Activated effector memory CD4-positive, alpha-beta T cell treated with anti-CD3 and anti-CD28 coated beads, Interleukin-2, amount 50 U/mL, for 16 hours (primary cell): ENCODE results near the gene HK3.

Experiments
- DNase-seq: peaks from one replicate; pipeline ENCODE4 v3.0.0-alpha.2; 2020

The HK3 gene

DNA sequence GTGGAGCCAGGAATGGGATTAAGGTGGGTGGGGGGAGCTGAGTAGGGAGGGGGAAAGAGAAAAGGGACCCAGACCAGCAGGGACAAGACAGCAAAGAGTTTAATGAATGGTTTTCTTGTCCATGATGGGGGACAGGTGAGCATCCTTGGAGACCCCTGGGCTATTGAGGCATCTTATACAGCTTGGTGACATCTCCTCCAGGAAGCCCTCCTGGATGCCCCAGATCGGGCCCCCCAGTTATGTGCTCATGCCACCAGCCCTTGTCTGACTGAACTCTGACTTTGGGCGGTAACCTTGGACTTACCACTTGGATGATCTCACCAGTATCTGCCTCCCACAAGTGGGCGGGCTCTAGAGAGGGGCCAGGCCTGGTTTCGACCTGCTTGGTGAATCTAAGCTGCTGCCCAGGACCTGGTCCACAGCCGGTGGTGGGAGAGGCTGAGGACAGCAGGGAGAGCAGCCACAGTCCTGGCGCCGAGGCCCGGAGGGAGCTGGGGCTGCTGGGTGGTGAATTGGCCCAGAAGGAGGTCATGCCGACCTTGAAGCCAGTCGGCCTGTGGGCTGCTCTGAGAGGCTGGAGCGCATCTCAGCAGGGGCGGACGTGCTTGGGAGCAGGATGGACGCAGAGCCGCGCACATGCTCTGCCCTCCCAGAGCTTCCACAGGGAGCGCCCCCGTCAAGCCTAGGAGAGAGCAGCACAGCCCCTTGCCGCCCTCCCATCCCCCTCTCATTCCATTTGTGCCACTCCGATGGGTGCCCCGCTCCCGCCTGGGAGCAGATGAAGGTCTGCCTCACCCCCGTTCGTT is 52.6 kb downstream of the HK3 start:
- no peak for DNase-seq

DNA sequence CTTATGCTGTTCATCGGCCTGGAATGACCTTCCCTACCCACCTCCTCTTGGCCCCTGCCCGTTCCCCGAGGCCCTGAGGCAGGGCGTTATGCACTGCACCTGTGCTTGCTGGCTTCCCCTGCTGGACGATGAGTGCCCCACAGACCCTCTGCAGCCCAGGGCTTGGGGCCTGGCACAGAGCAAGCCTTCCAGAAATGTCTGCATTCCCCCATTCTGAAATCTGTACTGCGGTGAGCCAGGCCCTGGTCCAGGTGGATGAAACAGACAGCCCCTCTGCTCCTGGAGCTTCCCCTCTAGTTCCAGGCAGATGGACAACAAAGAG is 53.8 kb downstream of the HK3 start:
- no peak for DNase-seq

DNA sequence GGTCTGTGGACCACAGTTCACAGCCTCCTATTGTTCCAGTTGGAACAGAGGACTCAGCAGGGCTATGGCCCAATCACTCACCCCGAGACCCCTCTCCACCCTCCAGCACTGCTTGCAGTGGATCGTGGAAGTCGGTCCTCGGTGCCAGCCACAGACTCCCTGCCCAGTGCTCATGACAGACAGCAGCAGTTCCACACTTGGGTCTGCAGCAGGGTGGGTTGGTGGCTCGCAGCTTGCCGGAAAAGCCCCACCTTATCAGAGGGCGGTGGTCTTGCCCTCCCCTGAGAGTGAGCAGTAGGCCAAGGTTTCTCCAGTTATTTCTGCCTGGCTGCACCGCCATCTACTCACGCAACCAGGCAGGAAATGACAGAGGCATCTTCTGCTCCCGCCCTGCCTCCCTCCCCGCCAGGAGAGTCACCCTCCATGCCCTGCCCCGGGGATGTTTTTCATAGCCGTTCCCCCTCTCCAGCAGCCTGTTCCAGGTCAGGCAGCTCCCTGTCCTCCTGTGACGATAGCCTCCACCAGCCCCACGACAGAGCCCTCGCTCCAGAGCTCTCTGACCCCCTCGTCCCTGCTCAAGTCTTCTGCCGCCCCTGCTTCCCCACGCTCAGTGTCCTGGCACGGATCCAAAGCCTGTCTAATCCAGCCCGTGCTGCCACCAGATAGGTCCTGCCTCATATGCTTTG is 54.3 kb downstream of the HK3 start:
- no peak for DNase-seq

DNA sequence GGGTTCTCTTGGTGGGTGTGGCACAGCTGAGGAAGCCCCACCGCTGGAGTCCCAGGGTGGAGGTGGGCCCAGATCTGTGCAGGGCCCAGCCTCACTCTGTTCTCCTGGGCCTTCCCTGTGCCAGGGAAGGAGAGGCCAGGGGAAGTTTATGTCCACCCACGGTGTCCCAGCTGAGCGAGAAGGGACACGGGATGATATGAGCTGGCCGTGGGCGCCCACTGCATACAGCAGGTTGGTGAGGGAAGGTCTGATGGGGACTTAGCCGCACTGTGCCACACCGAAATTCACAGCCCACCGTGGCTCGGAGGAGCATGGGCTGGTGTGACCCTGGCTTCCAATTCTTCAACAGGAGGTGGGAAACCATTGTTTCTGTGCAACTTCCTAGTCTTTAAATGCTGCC is 54.9 kb downstream of the HK3 start:
- no peak for DNase-seq

DNA sequence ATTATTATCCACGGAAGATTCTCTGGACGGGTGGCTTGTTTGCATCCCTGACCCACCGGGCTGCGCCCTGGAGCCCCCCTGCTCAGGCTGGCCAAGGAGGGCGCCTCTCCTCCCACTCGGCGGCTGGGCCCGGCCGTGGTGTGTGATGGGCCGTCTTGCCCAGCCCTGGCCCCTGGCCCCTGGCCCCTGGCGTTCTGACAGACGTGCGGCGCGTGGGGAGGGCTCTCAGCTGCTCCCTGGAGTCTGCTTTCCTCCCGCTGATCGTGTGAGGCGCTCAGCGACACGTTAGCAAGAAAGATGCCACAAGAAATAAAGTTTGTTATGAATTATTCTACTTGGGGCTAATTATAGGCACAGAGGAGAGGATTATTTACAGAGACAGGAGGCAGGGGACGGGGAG is 55.5 kb downstream of the HK3 start:
- no peak for DNase-seq

DNA sequence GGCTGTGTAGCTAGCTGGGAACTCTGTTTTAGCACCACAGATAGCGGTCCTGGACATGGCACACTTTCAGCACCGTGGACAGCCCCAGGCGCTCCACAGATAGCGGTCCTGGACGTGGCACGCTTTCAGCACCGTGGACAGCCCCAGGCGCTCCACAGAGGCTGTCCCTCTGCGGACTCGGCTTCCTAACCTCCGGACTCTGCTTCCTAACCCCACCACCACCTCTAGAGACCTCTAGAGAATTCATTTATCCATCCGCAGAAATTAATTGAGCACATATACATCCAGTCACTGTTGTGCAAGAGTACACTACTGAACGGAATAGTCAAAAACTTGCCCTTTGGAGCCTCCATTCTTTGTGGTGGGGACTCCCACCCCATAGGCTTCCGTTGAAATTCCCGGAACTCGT is 61.4 kb downstream of the HK3 start:
- peak; percentile 85 for DNase-seq

DNA sequence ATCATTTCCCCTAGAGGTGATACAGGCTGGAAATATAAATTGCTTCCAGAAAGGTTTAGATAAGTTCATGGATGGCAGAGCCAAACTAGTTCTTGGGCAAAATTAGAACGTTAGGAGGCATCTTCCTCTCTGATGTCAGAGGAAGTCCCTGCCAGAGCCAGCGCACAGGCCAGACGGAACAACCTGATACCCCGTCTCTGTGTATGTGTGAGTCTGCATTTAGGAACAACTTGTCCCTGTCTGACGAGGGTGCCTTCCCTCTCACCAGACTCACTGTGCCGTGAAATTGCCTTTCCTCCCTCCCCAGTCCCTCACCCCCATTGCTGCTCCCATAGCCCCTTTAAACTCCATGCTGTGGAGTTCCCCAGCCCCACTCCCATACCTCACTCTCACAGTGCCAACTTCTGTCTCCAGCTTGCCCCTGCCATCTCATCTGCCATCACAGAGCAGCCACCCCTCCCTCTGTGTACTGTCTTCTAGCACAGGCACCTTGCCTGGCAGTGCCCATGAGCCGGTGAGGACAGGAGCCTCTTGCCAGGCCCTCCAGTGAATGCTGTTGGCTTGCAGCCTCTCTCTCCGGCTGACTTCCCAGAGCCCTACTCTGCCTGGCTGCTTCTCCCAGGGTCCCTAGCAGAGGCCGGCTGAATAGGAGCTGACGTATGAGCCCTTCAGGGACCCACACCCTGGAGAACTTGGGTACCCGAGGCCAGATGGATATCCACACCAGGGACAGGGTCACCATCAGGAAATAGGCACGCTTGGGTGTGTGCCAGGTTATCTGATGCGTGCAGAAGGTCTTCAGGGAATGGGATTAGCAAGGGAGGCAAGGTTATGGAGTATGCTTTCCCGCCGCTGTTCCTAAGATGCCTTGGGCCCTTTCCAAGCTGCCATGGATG is 62.1 kb downstream of the HK3 start:
- no peak for DNase-seq

DNA sequence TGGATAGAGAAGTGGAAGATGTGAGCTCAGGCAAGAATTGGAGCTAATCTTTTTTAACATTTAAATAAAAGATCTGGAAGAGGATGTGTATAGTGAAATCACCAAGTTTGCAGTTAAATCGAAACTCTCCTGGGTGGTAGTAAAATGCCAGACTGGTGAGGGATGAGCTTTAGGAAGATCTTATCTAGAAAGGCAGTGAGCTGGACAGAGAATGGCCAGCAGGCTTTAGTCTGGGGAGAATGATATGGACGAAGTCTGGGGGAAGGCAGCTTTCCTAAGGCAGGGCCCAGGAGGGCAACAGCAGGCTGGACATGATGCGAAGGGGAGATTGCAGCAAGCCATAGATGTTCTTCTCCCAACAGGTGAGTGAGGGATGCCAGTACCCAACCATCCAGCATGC is 63.2 kb downstream of the HK3 start:
- DNase-seq: no peak

DNA sequence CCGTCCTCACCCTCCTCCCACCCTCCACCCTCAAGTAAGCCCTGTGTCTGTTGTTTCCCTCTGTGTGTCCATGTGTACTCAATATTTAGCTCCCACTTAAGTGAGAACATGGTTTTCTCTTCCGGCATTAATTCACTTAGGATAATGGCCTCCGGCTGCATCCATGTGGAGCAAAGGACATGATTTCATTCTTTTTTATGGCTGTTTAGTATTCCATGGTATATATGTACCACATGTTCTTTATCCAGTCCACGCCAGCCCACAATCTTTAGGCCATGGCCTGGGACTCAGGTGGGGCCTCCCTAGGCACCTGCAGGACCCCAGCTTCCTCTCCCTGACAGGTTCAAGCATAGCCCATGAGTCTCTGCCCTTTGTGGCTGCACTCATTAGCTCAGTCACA is 65.9 kb downstream of the HK3 start:
- DNase-seq: no peak

DNA sequence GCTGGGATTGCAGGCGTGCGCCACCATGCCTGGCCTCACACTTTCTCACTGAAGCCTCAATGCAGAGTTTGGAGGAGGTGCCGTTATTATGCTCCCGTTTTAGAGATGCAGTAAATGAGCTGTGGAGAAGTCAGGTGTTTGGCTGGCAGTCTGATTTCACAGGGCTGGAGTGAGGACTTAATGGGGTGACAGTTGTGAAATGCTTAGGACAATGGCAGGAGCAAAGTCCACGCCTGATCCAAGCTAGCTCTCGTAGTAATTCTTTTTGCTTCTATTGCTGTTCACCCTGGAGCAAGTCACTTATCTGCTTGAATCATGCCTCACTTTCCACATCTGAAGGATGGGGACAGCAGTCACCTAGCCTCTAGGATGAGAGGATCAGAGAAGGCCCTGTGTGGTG is 67.0 kb downstream of the HK3 start:
- no peak for DNase-seq

DNA sequence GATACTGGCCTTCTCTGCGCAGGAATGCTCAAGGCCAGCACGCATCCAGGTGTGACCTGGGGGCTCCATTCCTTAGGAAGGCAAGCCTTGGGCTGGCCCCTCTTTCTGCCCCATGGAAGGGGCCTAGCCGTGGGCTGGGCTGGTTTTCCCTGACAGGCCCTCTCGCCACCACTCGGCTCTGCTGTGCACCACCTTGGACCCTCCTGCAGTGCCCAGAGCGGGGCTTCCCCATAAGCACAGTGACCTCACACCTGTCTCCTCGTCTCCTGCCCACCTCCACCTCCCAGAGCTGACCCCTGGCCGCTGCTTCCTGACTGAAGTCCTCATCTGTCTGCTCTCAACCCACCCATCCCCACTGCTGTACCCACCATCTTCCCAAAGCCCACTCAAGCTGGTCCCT is 67.7 kb downstream of the HK3 start:
- no peak for DNase-seq

DNA sequence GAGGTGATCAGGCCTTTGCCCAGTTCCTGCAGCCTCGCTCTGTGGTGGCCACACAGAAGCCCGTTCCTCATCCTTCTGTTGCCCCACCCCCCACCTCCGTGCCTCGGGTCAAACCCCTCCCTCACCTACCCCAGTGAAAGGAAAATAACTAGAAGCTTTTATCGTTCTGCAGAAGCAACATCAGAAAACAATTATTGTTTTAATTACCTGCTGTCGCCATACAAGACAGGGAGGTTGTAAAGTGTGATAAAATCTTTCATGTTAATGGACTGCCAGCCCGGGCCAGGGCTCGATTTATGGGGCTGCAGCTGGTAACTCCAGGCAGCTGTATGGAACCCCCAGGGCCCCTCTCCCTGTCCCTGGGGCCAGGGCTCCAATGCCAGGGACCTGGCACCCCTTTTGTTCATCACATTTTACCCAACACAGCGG is 68.1 kb downstream of the HK3 start:
- DNase-seq: no peak
